HG02938 (cell line): Measurements from ENCODE around the gene HNRNPA0.
A peak's percentile ranks its signal among the peaks of the same experiment; 100 is the strongest.

ENCODE experiments used
- ATAC-seq: cut with Tn5 transposase; IDR thresholded peaks from one replicate; pipeline ENCODE4 v1.9.1; 2021; ENCODE audit warnings: mild to moderate bottlenecking, moderate library complexity; ENCODE audit not compliant: unreplicated experiment

Gene HNRNPA0

GRCh38 chr5:137754961-137755762, 999 bp upstream of the HNRNPA0 start:
- ATAC-seq, result no peak

- ATAC-seq, result peak; percentile 11
These were observed 424 bp downstream of the HNRNPA0 start for GRCh38 chr5:137753691-137754187.

- no peak for ATAC-seq
These were observed 1.1 kb downstream of the HNRNPA0 start for GRCh38 chr5:137752905-137753690.

GRCh38 chr5:137751869-137752491, 2.2 kb downstream of the HNRNPA0 start:
- no peak for ATAC-seq

GRCh38 chr5:137750436-137750835, 3.7 kb downstream of the HNRNPA0 start:
- no peak for ATAC-seq

- no peak for ATAC-seq
These were observed 6.3 kb downstream of the HNRNPA0 start for GRCh38 chr5:137747848-137748247.

GRCh38 chr5:137743031-137743640, 11.0 kb downstream of the HNRNPA0 start:
- no peak for ATAC-seq

- ATAC-seq, result no peak
These were observed 12.4 kb downstream of the HNRNPA0 start for GRCh38 chr5:137741718-137742117.

- ATAC-seq, result no peak
These were observed 14.4 kb downstream of the HNRNPA0 start for GRCh38 chr5:137739737-137740136.

GRCh38 chr5:137738947-137739346, 15.2 kb downstream of the HNRNPA0 start:
- ATAC-seq, result no peak

GRCh38 chr5:137737349-137738131, 16.6 kb downstream of the HNRNPA0 start:
- ATAC-seq, result no peak

DNA sequence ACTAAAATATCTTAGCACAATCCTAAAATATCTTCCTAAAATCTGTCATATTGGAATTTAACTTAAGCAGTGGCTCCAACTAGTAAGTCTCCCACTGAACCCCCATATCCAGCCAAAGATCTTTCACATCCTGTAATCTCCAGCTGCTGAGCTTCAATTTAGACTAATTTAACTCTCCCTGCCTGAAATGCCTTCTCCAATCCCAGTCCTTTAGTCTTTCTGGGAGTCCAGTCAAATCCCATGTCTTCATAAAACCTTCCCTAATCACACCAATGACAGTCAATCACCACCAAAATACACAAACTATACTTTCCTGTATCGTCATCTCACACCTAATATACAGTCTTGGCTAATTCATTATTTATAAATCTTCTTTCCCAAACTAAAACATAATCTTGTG, 17.7 kb downstream of the HNRNPA0 start:
- ATAC-seq, result no peak

GRCh38 chr5:137735555-137736284, 18.4 kb downstream of the HNRNPA0 start, which contains the start of gene KLHL3:
TSS of gene KLHL3 (minus strand) at chr5:137736089. CDS start at chr5:137735646, 443 bp downstream.
- ATAC-seq, result peak; percentile 42

GRCh38 chr5:137734962-137735554, 19.1 kb downstream of the HNRNPA0 start:
- ATAC-seq, result peak; percentile 20

DNA sequence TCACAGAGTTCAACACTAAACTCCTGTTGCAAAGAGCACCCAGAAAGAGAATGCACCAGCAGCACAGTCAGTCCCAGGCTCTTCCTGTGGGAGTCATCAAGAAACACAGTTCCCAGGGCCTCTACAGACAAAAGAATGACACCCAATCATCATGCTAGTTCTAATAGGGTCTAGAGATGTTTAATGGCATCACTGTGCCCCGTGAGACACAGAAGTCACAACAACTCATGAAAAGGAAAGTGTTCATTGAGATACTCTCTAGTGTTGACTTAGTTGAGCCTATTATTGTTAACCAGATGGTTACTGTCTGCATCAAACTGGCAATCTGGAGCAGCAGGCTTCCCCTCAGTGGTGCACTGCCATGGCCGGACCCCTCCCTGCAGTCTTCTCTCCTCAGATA, 19.8 kb downstream of the HNRNPA0 start:
- ATAC-seq, result no peak

DNA sequence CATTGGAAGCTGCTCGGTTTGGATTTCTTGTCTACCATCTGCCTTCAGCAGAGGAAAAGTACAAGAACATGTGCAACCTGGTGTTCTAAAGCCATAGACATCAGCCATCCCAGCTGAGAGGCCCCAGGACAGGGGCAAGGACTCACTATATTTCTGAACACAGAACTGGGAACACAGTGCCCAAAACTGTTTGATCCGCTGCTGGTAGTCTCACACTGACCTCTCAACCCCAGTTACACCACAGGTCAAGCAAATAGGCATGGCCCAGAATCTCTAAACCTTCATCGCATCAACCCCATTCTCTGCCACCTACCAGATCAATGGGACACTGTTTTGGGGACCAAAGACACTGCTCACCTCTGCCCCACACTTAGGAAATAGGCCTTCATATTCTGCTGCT, 20.2 kb downstream of the HNRNPA0 start:
- no peak for ATAC-seq

GRCh38 chr5:137733006-137733405, 21.2 kb downstream of the HNRNPA0 start:
- no peak for ATAC-seq

- no peak for ATAC-seq
These were observed 23.0 kb downstream of the HNRNPA0 start for GRCh38 chr5:137731176-137731575.

DNA sequence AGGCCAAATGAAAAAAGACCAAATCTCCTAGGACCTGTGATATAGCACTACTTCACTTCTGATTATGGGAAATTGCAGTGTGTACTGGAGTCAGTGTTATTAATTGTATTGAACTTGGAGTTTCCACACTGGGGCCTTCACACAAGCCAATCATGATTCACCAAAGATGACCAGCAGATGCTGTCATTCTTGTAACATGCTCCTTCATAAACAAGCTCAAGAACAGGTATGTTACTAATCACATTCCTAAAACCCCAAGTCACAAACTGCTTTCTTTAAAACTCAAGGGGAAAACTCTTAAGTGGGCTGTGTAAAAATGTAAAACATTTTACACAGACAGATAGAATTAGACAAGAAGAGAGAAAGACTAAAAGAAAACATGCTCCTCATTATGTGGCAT, 23.8 kb downstream of the HNRNPA0 start:
- ATAC-seq, result no peak
